Stimulated activated naive B cell treated with anti-CD40 and anti-IgM and Interleukin-4, amounts not matched to agents 10 μg/mL and 1 μg/mL and 100 μg/mL, for 72 hours (primary cell): ENCODE measurements around the gene RAD51D.

Experiments
- ATAC-seq, 2 donors: fragments of 150-1000 bp; cut with Tn5 transposase; replicated peaks; 2 replicates each; pipeline ENCODE4 v1.10.0; 2021; ENCODE audit warnings: moderate library complexity in 1 of 2
- DNase-seq: peaks from one replicate; pipeline ENCODE4 v3.0.0; 2021
- H3K27ac Mint-ChIP-seq: one replicate; pipeline ENCODE4 v1.8.0; 2022; ENCODE audit warnings: mild to moderate bottlenecking, mixed read lengths
- H3K27me3 Mint-ChIP-seq, 2 donors: one replicate each; pipeline ENCODE4 v1.8.0; 2022; ENCODE audit warnings: mixed read lengths in 2 of 2
- H3K36me3 Mint-ChIP-seq, 2 donors: one replicate each; pipeline ENCODE4 v1.8.0; 2022; ENCODE audit warnings: mixed read lengths in 2 of 2, mild to moderate bottlenecking in 1 of 2
- H3K4me1 Mint-ChIP-seq, 2 donors: one replicate each; pipeline ENCODE4 v1.8.0; 2022; ENCODE audit warnings: mixed read lengths in 2 of 2, mild to moderate bottlenecking in 1 of 2
- H3K4me3 Mint-ChIP-seq, 2 donors: one replicate each; pipeline ENCODE4 v1.8.0; 2022; ENCODE audit warnings: mild to moderate bottlenecking in 2 of 2, mixed read lengths in 2 of 2, moderate library complexity in 1 of 2
- H3K9me3 Mint-ChIP-seq, 2 donors: one replicate each; pipeline ENCODE4 v1.8.0; 2022; ENCODE audit warnings: mixed read lengths in 2 of 2, mild to moderate bottlenecking in 1 of 2

RAD51D gene

DNA sequence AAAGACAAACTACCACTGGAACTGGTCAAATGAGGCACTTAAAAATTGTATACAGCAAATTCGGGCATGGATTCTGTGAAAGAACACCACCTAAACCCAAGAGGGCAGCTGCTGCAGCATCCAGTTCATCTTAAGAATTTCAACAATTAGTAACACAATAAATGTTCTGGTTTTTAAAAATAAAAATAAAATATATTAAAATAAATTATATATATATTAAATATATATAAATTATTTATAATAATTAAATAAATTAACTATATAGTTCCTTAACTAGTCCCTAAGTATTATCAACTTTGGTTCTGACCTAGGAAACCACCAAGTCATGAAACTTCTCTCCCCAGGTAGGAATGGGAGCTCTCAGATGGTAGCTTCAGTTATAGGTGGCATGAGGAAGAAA lies 42.8 kb downstream of the RAD51D start:
- Mint-ChIP-seq H3K9me3 (no peaks in the 10 kb centered on the region), H3K27ac (no peak overlapping the region), H3K4me1 (peaks cover 19 to 37% of the 10 kb centered on the region in 2 donors), H3K4me3 (no peak overlapping the region), H3K36me3 (no peaks in the 10 kb centered on the region), H3K27me3 (no peaks in the 10 kb centered on the region)
- DNase-seq (no peak), ATAC-seq (no peak)

DNA sequence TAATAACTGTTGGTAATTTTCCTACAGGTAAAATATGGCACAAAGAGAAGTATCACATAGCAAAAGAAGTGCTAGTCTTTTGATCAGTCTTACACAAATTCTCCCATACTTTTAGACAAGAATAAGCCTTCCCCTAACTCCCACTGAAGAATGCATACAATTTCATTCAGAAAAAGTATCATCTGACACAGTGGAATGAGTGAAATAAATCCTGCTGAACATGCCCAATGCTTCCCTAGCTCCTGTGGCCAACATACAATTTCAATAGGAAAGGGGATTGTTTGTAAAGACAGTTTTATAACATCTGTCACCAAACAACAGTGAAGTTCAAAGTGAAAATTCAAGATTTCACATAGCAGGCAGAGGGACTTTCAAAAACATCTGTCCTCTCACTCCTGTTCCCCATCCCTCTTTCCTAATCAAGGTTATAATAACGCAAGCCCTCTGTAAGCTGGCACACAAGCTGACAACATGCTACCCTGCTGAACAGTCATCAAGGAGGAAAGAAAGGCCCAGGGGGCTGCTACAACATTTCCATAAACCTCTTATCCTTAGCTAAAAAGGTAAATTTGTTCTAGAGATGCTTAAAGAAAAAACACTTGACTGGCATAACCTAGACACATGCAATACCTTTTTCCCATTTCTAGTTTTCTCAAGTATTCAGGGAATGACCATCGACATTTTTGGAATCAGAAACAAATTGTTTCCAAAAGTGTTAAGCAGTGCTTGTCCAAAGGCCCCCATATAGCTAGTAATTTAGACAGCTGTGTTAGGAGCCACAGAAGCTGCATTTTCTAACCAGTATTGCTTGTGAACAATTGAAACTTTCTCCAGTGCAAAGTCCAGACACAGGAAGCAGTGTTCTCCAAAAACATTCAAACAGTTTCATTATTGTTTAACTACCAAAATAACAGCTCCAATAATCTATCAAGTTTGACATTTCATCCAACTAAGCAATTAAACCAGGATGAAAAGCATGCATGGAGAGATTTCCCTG lies 44.7 kb downstream of the RAD51D start:
- Mint-ChIP-seq H3K27ac (no peak overlapping the region), H3K9me3 (no peaks in the 10 kb centered on the region), H3K27me3 (no peaks in the 10 kb centered on the region), H3K4me1 (peaks cover 11 to 27% of the 10 kb centered on the region in 2 donors), H3K36me3 (no peaks in the 10 kb centered on the region), H3K4me3 (no peak overlapping the region)
- no peak for DNase-seq
- no peak for ATAC-seq

DNA sequence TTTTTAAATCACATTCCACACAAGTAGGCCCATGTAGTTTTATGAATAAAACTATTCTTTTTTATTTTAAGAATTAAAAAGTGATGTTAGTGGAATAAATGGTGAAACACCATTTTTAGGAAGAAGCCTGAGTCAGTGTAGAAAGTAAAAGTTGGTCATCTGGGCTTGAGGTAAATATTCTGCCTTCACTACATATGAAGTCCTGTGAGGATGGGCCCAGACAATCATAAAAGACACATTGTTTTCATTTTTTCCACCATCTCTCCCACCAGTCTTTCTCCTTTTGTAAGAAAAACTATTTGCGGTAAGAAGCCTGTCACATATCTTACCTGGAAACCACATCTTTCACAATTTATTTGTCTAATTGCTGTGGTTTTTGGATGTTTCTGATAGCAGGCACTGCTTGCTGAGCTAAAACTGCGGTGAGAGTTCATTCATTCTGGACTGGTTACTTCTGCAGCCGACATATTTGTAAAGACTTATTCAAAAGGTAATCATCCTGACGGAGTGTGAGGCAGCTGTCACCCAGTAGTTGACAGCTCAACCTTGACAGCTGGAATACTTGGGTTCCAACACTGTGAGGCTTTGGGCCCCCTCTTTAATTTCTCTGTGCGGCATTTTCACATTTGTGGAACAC lies 45.6 kb downstream of the RAD51D start:
- Mint-ChIP-seq H3K27ac (no peak overlapping the region), H3K4me1 (peaks cover 14 to 30% of the 10 kb centered on the region in 2 donors), H3K9me3 (no peaks in the 10 kb centered on the region), H3K36me3 (peaks cover 0 to under 1% of the 10 kb centered on the region in 2 donors), H3K4me3 (no peak overlapping the region), H3K27me3 (no peaks in the 10 kb centered on the region)
- DNase-seq (no peak), ATAC-seq (no peak)

DNA sequence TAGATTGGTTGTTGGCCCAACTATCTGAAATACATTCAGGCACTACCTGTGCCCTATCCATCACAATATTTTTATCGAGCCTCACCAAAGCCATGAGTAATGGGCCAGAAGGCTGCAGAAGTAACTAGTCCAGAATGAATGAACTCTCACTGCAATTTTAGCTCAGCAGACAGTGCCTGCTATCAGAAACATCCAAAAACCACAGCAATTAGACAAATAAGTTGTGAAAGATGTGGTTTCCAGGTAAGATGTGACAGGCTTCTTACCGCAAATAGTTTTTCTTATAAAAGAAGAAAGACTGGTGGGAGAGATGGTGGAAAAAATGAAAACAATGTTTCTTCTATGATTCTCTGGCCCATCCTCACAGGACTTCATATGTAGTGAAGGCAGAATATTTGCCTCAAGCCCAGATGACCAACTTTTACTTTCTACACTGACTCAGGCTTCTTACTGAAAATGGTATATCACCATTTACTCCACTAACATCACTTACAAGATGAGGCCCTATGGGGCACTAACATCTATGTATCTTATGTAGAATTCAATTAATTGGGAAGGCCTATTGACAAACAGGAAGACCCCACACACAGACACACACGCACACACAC lies 46.4 kb downstream of the RAD51D start:
- Mint-ChIP-seq H3K4me3 (no peak overlapping the region), H3K9me3 (no peaks in the 10 kb centered on the region), H3K36me3 (peaks cover 0 to 2% of the 10 kb centered on the region in 2 donors), H3K27me3 (no peaks in the 10 kb centered on the region), H3K27ac (no peak overlapping the region), H3K4me1 (peaks cover 20 to 38% of the 10 kb centered on the region in 2 donors)
- ATAC-seq = no peak
- DNase-seq = no peak

DNA sequence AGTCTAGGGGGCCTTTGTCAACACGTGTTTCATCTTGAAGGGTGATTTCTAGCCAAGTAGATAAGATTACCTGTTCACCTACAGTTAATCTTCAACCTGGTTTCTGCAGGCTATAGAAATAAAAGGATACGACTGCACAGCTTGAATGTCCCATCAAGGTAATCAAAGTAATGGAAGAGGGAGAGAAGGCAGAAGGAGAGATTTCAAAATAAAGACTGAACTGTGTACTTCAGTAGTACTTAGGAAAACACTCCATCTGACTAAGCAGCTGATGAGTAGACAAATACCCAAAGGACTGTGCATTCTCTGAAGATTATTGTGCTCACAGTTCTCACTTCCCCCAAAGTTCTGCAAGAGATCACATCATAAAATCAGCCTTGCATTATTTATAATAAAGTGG lies 50.3 kb downstream of the RAD51D start:
- peaks cover 21 to 61% of the 10 kb centered on the region in 2 donors for H3K4me1 Mint-ChIP-seq
- peaks cover 0 to 2% of the 10 kb centered on the region in 2 donors for H3K36me3 Mint-ChIP-seq
- H3K27ac Mint-ChIP-seq = no peak overlapping the region
- ATAC-seq (peak; percentile 95), DNase-seq (no peak)
- H3K27me3 Mint-ChIP-seq = no peaks in the 10 kb centered on the region
- H3K9me3 Mint-ChIP-seq = no peaks in the 10 kb centered on the region
- H3K4me3 Mint-ChIP-seq = peak overlapping the region in 1 of 2 donors; percentile 10

DNA sequence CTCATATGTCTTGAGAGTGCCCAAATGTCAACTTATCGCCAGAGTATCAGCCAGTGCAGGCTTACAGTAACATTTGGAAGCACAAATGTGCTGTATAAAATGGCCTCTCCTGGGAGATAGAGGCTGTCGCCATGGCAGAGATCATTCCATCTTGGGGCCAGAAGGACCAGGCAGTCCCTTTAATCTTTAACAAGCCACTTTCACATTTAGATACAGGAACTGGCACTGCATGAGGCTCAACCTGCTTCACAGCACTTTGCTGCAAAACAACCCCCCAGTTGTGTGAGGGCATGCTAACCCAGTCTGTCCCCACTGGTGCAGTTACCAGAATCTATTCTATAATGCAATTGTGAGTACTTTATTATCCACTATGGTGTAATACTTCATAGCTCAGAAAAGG lies 51.4 kb downstream of the RAD51D start:
- H3K36me3 Mint-ChIP-seq = peaks cover 0 to 2% of the 10 kb centered on the region in 2 donors

DNA sequence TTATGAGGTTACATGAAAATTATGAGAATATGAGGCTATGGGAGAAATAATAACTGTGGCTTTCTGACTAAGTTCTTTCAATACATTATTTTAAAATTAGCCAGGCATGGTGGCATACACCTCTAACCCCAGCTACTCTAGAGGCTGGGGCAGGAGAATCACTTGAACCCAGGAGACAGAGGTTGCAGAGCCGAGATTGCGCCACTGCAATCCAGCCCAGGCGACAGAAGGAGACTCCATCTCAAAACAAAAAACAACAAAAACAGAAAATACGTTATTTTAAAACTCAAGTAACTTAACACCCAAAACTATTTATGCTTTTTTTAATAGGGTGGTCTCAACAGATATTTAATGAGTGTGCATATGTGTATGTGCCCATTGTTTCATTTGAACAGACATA lies 53.8 kb downstream of the RAD51D start:
- H3K4me1 Mint-ChIP-seq = peaks cover 34 to 68% of the 10 kb centered on the region in 2 donors
- H3K27ac Mint-ChIP-seq = no peak overlapping the region
- no peaks in the 10 kb centered on the region for H3K9me3 Mint-ChIP-seq
- H3K4me3 Mint-ChIP-seq = no peak overlapping the region
- H3K36me3 Mint-ChIP-seq = peaks cover 2 to 6% of the 10 kb centered on the region in 2 donors
- no peak for DNase-seq
- no peaks in the 10 kb centered on the region for H3K27me3 Mint-ChIP-seq
- no peak for ATAC-seq

More for the DNA sequence above, 51.4 kb downstream of the RAD51D start:
- Mint-ChIP-seq H3K4me3 (no peak overlapping the region), H3K27me3 (no peaks in the 10 kb centered on the region), H3K4me1 (peaks cover 26 to 61% of the 10 kb centered on the region in 2 donors), H3K9me3 (no peaks in the 10 kb centered on the region), H3K27ac (no peak overlapping the region)
- DNase-seq (no peak), ATAC-seq (no peak)

DNA sequence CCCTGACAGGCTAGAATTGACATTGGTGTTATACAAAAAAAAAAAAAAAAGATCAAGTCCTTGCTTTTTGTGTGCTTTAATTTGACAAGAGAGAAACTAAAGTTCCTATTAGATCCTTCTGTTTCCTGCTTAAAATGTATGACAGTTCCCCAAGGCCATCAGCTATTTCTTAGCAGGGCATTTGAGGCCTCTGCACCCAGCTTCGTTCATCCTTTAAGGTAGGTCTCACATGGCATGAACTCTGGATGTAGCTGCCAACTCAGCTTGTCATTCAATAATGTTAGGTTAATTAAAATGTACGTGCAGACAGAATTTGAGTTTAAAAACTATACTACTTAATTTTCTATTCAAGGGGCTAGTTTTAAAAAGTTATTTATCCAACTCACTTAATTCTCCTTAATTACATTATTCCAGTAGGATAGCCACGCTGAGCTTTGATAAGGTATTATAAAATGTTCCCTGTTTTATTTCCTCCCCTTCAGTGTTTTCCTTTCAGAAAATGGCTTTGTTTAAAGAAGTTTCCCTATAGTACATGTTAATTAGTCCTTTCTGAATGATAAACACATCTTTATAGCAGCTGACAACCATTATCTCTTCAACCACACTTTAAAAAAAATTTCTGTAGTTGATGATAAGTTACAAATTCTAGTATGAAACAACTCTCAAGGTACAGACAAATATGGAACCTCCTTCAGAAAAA lies 55.0 kb downstream of the RAD51D start:
- ATAC-seq (no peak), DNase-seq (no peak)
- Mint-ChIP-seq H3K27me3 (no peaks in the 10 kb centered on the region), H3K9me3 (no peaks in the 10 kb centered on the region), H3K36me3 (peaks cover 4 to 10% of the 10 kb centered on the region in 2 donors), H3K4me3 (no peak overlapping the region), H3K27ac (peak overlapping the region; percentile 89), H3K4me1 (peaks cover 33 to 63% of the 10 kb centered on the region in 2 donors)

DNA sequence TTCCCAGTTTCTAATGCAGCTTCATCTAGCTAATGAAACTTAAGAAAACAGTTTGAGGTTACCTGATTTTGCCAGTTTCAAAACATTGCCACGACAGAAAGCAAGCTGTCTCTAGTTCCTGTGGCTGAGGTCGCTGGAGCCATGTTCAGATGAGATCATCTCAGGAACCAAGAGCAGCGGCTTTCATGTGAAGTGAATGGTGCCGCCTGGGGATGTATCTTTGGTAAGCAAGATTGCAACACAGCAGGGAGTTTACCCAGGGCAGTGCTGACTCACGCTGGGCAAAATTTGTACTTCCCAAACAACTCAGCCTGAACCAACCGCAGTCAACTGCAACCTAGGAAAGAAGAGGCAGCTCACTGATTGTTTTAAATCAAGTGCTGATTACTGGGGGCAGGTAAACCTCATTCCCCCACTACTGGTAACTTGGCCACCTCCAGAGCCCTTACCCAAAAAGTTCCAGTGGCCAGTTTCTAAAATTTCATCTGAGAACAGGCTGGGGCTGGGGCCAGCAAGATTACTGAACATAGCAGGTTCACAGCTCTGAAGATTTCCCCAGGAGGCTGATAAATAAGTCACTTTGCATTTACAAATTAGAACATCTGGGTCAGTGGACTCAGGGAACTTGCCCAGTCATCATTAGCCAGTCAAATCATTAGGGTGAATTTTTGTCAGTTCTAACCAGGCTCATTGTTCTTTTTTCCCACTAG lies 56.0 kb downstream of the RAD51D start, which contains the start of gene RFFL:
RFFL (minus strand) TSS at position 194 of the 710 bp plus-strand sequence. CDS start 37,154 bp downstream, outside the sequence.
- peak; percentile 98 to 99 for ATAC-seq
- peak within 1 kb of the TSS; percentile 61 to 64 for H3K4me3 Mint-ChIP-seq
- H3K9me3 Mint-ChIP-seq = no peaks in the 10 kb centered on the region
- no peaks in the 10 kb centered on the region for H3K27me3 Mint-ChIP-seq
- peaks cover 27 to 53% of the 10 kb centered on the region in 2 donors for H3K4me1 Mint-ChIP-seq
- H3K27ac Mint-ChIP-seq = peak within 1 kb of the TSS; percentile 89
- DNase-seq = peak; percentile 86
- peaks cover 6 to 13% of the 10 kb centered on the region in 2 donors for H3K36me3 Mint-ChIP-seq

DNA sequence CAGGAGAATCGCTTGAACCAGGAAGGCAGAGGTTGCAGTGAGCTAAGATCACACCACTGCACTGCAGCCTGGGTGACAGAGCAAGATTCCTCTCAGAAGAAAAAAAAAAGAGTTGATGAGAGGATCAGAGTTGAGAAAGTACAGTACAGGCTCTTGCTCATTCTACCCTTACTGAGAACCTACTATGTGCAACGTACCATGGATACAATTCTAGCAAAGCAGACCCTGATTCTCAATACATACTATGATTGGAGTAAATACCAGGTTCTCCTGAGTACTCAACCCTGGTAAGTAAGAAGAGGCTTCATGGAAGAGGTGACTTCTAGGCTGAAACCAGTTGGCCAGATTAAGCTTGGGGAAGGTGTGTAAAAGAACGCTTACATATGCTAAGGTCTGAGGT lies 57.4 kb downstream of the RAD51D start:
- ATAC-seq (no peak), DNase-seq (no peak)
- Mint-ChIP-seq H3K27ac (peak overlapping the region; percentile 1), H3K4me1 (peaks cover 21 to 43% of the 10 kb centered on the region in 2 donors), H3K4me3 (peak overlapping the region; percentile 20 to 29), H3K27me3 (no peaks in the 10 kb centered on the region), H3K36me3 (peaks cover 6 to 13% of the 10 kb centered on the region in 2 donors), H3K9me3 (no peaks in the 10 kb centered on the region)

DNA sequence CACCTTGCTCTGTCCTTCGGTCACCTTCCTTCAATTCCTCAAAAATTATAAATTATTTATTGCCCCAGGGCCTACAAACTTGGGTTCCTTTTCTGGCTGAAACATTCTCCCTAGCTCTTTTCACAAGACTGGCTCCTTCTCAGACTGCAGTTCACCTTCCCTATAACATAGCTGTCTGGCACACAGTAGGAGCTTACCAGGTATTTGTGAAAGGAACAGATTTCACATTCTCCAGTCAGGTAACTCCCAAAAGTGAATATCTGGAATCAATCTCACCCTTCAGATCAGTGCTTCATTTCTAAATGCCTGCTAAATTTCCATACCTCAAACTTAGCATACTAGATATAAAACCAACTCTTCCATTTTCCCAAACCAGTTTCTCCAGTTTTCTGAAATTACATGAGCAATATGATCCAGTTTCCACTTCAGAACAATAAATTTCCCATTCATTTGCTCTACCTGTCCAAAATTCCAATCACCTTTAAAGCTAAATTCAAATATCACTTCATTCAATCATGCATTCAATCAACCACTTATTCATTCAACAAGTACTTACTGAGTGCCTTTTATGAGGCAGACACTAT lies 62.2 kb downstream of the RAD51D start:
- no peak for ATAC-seq
- peaks cover 9 to 15% of the 10 kb centered on the region in 2 donors for H3K36me3 Mint-ChIP-seq
- H3K27ac Mint-ChIP-seq = no peak overlapping the region
- DNase-seq = no peak
- H3K9me3 Mint-ChIP-seq = no peaks in the 10 kb centered on the region
- no peak overlapping the region for H3K4me3 Mint-ChIP-seq
- H3K4me1 Mint-ChIP-seq = peaks cover 8 to 16% of the 10 kb centered on the region in 2 donors
- no peaks in the 10 kb centered on the region for H3K27me3 Mint-ChIP-seq

DNA sequence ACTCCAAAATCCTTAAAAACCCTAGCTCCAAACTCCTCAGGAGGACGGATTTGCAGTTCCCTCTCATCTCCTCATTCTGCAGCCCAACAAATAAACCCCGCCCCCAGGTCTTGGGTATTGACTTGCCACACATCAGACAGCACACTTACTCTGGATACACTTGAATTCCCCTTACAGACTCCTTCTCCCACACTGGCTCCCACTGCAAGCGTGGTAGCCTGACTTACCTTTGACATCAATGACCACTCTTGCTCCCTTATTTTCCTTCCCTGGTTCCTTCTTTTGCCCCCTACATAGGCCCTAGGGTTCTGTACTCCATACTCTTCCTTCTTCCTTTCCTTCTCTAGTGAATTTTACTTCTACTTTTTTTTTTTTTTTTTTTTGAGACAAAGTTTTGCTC lies 63.6 kb downstream of the RAD51D start:
- no peaks in the 10 kb centered on the region for H3K27me3 Mint-ChIP-seq
- H3K9me3 Mint-ChIP-seq = no peaks in the 10 kb centered on the region
- no peak overlapping the region for H3K4me3 Mint-ChIP-seq
- peaks cover 9 to 12% of the 10 kb centered on the region in 2 donors for H3K36me3 Mint-ChIP-seq
- H3K27ac Mint-ChIP-seq = no peak overlapping the region
- peaks cover 18 to 25% of the 10 kb centered on the region in 2 donors for H3K4me1 Mint-ChIP-seq
- ATAC-seq = no peak
- DNase-seq = no peak

DNA sequence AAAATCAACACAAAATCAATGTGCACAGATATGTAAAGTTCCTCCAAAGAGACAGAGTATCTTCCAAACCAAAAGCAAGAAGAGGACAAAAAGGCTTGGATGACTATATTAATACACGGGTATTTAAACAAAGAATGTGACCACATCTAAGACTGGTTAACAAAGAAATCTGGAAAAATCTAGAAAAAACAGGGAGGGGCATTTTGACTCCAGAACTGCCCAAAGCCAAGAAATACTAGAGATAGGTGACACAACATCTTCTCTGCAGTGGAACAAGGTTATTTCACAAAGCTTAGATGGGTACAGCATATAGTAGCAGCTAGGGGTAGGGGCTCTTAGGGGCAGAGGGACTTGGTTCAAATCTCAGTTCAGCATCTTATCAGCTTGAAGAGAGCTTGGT lies 66.5 kb downstream of the RAD51D start:
- no peak for ATAC-seq
- Mint-ChIP-seq H3K27me3 (no peaks in the 10 kb centered on the region), H3K4me3 (no peak overlapping the region), H3K9me3 (no peaks in the 10 kb centered on the region), H3K36me3 (peaks cover 3 to 10% of the 10 kb centered on the region in 2 donors), H3K27ac (peak overlapping the region; percentile 20), H3K4me1 (peaks cover 28 to 32% of the 10 kb centered on the region in 2 donors)
- no peak for DNase-seq
